ENCODE measurements around the gene IPO5.
"Not testable (repeated sequence)": the region's sequence is repeated elsewhere in the genome, so short reads cannot be mapped to it uniquely, and the experiment has no call there.

The IPO5 gene

DNA sequence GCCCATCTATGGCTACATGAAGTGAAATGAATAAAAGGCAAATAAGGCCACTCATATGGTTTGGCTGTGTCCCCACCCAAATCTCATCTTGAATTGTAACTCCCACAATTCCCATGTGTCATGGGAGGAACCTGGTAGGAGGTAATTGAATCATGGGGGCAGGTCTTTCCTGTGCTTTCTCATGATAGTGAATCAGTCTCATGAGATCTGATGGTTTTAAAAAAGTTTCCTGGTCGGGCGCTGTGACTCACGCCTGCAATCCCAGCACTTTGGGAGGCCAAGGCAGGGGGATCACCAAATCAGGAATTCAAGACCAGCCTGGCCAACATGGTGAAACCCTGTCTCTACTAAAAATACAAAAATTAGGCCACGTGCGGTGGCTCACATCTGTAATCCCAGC, 4.2 kb upstream of the IPO5 start:
- not testable (repeated sequence) for DNase-seq (ENCODE audit: low read depth in 2 of 2)

GRCh38 chr13:97951376-97951775, 2.1 kb upstream of the IPO5 start:
- no peak for DNase-seq (ENCODE audit: low read depth in 2 of 2)

GRCh38 chr13:97952831-97953230, 644 bp upstream of the IPO5 start:
- not testable (repeated sequence) for DNase-seq (ENCODE audit: low read depth in 2 of 2)

- DNase-seq (ENCODE audit: low read depth in 2 of 2), result no peak
These were observed 7.9 kb downstream of the IPO5 start for GRCh38 chr13:97961340-97961739.

- DNase-seq (ENCODE audit: low read depth in 2 of 2), result no peak
These were observed 9.4 kb downstream of the IPO5 start for GRCh38 chr13:97962887-97963286.

GRCh38 chr13:97967226-97967625, 13.8 kb downstream of the IPO5 start:
- DNase-seq (ENCODE audit: low read depth in 2 of 2), result no peak

- no peak for DNase-seq (ENCODE audit: low read depth in 2 of 2)
These were observed 14.5 kb downstream of the IPO5 start for GRCh38 chr13:97967948-97968347.

DNA sequence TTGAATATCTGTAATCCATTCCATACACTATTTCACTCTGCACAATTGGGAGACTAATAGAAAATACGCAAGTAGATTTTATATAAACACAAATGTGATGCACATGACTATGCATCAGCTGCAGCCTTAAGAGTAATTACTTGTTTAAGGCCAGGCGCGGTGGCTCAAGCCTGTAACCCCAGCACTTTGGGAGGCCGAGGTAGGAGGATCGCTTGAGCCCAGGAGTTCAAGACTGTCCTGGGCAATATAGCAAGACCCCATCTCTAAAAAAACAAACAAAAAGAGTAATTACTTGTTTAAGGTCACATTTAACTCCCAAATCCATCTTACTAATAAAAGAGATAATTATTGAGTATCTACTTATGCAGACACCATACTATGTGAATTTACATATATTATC, 18.0 kb downstream of the IPO5 start:
- DNase-seq (ENCODE audit: low read depth in 2 of 2), result no peak

DNA sequence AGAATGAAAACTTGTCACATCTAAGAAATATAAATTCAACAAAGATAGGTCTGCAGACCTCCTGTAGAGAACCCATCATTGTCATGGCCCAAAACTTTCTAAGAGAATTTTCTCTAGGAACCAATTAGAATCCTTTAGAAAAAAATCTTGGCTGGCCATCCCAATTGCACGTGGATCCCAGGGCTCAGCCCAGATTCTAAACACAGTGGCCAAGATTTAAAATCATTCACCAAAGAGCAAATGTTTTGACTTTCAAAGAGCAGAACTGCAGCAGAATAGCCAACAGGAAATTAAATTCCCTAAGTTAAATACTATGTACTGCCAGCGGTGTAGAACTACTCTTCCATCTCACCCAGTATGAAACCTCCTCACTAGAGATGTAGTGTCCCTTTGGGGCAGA, 21.3 kb downstream of the IPO5 start:
- DNase-seq (ENCODE audit: low read depth in 2 of 2), result no peak

DNA sequence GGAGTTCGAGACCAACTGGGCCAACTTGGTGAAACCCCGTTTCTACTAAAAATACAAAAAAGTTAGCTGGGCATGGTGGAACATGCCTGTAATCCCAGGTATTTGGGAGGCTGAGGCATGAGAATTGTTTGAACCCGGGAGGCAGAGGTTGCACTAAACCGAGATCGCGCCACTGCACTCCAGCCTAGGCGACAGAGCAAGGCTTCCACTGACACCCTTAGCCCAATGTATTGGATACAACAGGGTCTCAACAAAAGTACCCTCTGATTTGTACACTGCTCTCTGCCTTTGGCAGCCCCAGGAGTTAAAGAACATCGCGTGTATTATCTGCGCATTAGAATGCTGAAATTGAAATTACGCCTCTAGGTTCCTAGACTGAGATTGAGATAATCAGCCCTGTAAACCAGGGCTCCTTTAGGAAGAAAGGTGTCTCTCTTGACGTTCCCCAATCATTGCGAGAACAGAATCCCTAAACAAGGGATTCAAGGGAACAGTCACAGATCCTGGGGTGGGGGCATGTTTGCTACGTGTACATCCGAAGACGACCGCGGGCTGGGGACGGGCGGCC, 21.9 kb downstream of the IPO5 start:
- DNase-seq (ENCODE audit: low read depth in 2 of 2), result no peak

DNA sequence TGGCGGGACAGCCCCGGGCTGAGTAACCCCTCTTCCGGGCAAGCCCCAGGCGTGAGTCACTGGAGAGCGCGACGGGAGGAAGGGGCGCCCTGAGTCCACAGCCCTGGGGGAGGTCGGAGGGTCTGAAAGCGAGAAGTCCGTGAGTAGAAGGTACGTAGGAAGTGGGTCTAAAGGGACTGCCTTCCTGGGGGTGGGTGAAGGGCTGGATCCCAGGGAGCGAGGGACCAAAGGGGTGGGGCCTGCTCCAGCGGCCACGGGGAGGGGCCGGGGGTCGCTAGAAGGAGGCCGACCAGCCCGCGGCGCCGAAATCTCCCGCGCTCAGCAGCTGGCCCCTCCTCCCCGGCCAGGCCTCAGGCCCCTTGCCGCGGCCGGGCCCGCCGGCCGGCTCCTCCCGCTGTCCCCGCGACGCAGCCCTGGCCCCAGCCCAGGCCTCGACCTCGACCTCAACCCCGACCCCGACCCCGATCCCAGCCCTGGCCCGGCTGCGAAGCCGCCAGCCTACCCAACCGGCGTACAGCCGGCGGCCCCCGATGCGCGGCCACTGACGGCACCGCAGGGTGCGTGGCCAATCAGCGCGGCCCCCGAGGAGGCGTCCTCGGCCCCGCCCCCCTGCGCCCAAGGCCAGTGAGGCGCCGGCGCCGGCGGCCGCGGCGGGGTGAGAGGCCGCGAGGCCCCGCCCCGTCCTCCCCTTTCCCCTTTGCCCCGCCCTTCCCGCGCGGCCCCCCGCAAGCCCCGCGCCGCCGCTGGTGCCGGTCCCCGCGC, 22.6 kb downstream of the IPO5 start:
- peak; percentile 84 to 85 for DNase-seq (ENCODE audit: low read depth in 2 of 2)

GRCh38 chr13:97976610-97977521, 23.4 kb downstream of the IPO5 start:
- DNase-seq (ENCODE audit: low read depth in 2 of 2), result peak in 1 of 2 experiments; percentile 1

DNA sequence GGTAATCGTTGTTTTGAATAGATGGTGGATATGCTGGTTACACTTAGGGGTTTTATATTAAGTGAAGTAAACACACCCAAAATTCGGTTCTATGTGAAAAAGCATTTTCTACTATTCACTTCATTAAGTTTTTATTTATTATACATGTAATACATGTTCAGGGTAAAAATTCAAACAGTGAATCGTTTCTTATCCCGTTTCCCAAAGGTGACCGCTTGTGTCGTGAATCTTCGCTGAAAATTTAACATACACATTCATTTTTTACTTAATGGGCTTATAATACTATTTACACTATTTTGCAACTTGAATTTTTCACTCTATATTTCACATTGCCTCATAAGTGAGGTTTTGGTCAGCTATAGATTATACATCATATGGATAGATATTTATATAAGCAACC, 24.5 kb downstream of the IPO5 start:
- no peak for DNase-seq (ENCODE audit: low read depth in 2 of 2)

DNA sequence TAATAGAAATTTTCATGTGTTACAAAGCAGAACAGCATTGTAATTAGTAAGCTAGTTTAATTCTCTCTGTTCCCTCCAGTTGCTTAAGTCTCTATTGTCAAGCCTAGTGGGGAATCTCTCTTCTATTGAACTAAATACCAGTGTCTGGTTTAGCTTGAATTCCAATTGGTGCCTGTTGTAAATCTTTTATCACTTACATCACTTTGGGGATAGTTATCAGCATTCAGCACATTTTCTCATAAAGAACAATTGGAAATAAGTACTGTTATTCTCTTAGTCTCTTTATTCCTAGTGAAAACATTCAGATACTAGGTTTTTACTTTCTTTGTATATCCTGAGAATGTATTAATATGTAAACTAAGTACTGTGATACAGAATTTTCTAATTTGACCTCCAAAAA, 25.2 kb downstream of the IPO5 start:
- DNase-seq (ENCODE audit: low read depth in 2 of 2), result no peak

DNA sequence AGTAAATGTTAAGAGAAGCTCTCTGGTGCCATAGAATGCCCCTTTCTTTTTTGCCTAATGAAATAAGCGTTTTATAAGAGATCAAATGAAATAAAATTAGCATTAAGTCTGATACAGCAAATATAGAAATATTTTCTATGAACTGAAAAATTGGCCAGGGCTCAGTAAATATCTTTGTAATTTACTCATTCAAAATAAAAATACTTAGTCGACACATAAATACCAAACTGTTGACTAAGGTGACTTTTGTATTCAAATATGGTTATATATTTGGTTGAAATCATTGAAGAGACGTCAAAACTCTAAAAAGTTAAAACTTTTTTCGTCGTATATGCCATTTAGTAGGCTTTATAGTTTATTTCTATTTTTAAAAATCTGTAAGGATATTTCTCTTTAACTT, 25.6 kb downstream of the IPO5 start:
- DNase-seq (ENCODE audit: low read depth in 2 of 2), result no peak

DNA sequence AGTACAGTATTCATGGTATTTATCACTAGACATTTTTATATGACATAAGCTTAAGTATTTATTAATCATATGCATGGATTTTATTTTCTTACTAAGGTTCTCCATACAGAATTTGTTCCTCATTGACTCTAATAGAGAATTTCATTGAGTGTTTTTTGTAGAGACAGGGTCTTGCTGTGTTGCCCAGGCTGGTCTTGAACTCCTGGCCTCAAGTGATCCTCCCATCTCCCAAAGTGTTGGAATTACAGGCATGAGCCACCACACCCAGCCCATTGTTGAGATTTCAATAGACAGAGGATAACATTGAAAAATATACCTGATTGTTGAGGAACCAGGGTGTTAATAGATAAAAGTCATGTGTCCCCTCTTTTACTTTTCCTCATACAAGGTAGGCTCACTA, 26.1 kb downstream of the IPO5 start:
- no peak for DNase-seq (ENCODE audit: low read depth in 2 of 2)

GRCh38 chr13:97982286-97982685, 28.8 kb downstream of the IPO5 start:
- no peak for DNase-seq (ENCODE audit: low read depth in 2 of 2)

DNA sequence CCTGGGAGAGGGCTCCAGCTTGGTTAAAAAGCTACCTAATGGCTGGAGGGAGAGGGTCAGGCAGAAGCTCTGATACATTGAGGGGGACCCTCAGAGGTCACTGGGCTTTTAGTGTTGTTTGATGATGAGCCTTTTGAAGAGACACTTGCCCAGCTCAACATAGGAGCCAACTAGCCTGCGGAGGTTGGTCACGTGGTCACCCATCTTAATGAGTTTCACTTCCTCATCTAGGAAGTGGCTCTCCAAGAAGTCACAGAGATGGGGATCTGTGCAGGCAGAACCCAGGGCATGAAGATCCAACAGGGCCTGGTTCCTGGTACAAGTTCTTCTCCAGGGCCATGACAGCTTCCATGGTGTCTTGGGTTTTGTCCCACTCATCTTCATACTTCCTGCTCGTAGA, 33.4 kb downstream of the IPO5 start:
- DNase-seq (ENCODE audit: low read depth in 2 of 2), result no peak

DNA sequence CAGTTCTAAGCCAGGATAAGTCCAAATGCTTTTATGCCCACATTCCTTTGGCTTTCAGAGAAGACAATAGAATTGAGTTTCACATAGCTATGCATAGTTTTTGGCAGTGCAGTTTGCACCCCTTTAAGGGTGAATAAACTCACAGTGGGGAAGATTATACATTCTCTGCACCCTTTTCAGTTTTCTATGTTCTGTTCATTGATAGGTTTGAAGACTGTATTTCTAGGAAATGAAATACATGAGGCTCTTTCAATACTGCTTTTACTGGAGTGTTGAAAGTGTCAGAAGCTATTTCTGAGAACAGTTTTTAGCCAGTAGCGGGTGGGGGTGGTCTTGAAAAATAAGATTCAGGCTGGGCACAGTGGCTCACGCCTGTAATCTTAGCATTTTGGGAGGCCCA, 46.2 kb downstream of the IPO5 start:
- DNase-seq (ENCODE audit: low read depth in 2 of 2), result no peak

GRCh38 chr13:98004107-98004506, 50.6 kb downstream of the IPO5 start:
- no peak for DNase-seq (ENCODE audit: low read depth in 2 of 2)

DNA sequence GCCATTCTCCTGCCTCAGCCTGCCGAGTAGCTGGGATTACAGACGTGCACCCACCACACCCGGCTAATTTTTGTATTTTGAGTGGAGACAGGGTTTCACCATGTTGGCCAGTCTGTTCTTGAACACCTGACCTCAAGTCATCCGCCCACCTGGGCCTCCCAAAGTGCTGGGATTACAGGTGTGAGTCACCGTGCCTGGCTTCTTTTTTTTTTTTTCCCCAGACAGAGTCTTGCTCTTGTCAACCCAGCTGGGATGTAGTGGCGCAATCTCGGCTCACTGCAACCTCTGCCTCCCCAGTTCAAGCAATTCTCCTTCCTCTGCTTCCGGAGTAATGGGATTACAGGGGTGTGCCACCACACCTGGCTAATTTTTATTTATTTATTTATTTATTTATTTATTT, 51.5 kb downstream of the IPO5 start:
- not testable (repeated sequence) for DNase-seq (ENCODE audit: low read depth in 2 of 2)

GRCh38 chr13:98007001-98007400, 53.5 kb downstream of the IPO5 start:
- no peak for DNase-seq (ENCODE audit: low read depth in 2 of 2)

GRCh38 chr13:98013241-98013640, 59.8 kb downstream of the IPO5 start:
- DNase-seq (ENCODE audit: low read depth in 2 of 2), result no peak
